ENCODE measurements around the gene NOTCH3.
A peak's percentile ranks its signal among the peaks of the same experiment; 100 is the strongest.

The NOTCH3 gene

GRCh38 chr19:15159251-15159650 lies 41.5 kb downstream of the NOTCH3 start:
- DNase-seq (ENCODE audit: low read depth), result no peak

GRCh38 chr19:15156391-15156790 lies 44.4 kb downstream of the NOTCH3 start:
- no peak for DNase-seq (ENCODE audit: low read depth)

- DNase-seq (ENCODE audit: low read depth), result no peak
Observed at GRCh38 chr19:15155296-15155695, 45.5 kb downstream of the NOTCH3 start.

DNA sequence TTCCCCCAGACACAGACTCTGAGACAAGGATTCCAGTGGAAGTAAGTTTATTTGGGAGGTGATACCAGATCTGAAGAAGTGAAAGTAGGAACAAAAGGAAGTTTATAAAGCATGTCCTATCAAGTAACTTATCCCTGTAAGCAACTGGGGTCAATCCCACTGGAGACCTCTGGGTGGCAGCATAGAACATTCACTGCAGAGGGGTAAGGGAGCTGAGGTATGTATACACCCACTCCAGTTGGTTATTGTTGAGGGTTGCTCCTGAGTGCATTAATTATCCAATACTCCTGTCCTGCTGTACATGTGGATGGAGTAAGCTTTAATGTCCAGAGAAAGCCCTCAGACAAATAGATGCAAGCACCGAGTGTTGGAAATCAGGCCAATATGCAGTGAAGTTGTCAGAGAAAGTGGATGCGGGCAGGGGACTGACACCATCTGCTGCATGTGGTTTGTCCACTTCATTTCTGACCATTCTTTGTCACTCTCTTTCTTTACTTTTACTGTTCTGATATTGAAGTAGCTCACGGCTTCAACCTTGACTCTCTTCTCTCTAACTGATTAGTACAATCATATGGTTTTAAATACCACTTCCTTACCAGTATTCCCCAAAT lies 46.7 kb downstream of the NOTCH3 start:
- peak; percentile 9 for DNase-seq (ENCODE audit: low read depth)

DNA sequence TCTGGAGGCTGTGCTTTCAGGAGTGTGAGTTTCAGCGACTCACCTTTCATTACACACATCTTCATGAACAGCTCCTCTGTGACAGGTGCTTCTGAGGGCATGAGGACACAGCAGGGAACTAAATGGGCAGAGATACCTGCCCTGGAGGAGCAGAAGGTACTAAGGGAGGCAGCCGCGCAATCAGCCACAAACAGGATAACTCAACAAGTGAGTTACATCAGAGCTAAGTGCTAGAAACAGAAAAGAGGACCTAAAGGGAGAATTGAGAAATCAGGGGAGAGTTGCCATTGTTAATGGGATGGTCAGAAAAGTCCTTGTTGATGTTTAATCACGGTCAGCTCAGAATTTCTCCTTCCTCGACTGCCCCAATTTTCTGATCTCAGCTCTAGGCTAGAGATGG lies 51.1 kb downstream of the NOTCH3 start:
- no peak for DNase-seq (ENCODE audit: low read depth)

- DNase-seq (ENCODE audit: low read depth), result no peak
Observed at GRCh38 chr19:15147090-15147489, 53.7 kb downstream of the NOTCH3 start.

DNA sequence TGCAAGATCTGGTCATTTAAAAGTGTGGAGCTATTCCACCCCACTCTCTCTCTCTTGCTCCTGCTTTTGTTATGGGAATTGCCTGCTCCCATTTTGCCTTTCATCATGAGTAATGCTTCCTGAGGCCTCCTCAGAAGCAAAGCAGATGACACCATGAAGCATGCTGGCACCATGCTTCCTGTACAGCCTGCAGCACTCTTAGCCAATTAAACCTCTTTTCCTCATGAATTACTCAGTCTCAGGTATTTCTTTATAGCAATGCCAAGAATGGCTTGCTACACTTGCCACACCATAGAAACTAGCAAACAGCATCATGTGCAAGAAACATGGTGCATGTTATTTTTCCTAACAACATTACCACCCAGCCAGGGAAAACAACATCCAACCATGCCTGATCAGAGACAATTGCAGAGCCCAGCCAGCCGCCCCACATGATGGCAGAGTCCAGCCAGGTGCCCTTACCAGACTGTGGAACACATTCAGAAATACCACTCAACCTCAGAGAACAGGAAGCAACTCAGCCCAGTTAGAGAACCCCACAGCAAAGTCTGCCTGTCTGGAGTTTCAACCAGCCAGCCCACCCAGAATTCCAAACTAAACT lies 56.6 kb downstream of the NOTCH3 start:
- no peak for DNase-seq (ENCODE audit: low read depth)

GRCh38 chr19:15142313-15142712 lies 58.5 kb downstream of the NOTCH3 start:
- DNase-seq (ENCODE audit: low read depth), result no peak

- DNase-seq (ENCODE audit: low read depth), result no peak
Observed at GRCh38 chr19:15141143-15141542, 59.7 kb downstream of the NOTCH3 start.

DNA sequence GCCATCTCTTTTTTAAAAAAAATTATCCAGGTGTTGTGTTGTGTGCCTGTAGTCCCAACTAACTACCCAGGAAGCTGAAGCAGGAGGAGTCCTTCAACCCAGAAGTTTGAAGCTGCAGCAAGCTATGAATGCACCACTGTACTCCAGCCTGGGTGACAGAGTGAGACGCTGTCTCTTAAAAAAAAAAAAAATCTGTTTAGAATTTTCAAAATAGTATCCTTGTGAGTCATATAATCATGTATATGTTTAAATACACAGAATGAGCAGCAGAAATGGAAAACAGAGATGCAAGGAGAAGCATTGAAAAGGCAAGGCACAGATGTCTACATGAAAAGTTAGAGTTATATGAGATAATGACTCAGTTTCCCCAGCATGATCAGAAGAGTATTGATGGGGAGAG lies 62.4 kb downstream of the NOTCH3 start:
- DNase-seq (ENCODE audit: low read depth), result no peak

- DNase-seq (ENCODE audit: low read depth), result no peak
Observed at GRCh38 chr19:15137777-15138176, 63.0 kb downstream of the NOTCH3 start.

- no peak for DNase-seq (ENCODE audit: low read depth)
Observed at GRCh38 chr19:15136234-15136954, 64.4 kb downstream of the NOTCH3 start.

- DNase-seq (ENCODE audit: low read depth), result peak; percentile 60
Observed at GRCh38 chr19:15129856-15130585, 70.8 kb downstream of the NOTCH3 start.

DNA sequence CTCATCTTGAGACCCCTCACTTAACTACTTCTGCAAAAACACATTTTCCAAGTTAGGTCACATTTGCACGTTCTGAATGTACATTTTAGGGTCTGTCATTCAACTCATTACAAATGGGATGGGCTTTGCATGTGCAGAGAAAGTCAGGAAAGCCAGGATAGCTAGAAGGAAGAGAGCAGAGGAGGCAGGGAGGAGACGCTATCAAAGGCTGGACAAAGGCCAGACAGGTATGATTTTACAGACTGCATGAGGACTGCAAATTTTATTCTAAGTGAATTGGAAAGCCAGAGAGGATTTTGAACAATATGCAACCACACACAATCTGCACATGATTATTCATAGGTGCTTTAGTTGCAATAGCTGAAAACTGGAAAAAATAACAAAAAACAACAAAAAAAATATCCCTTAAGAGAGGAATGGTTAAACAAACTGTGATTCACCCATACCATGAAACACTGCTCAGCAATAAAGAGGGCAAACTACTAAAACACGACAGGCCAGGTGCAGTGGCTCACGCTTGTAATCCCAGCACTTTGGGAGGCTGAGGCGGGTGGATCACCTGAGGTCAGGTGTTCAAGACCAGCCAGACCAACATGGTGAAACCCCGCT lies 72.5 kb downstream of the NOTCH3 start:
- DNase-seq (ENCODE audit: low read depth), result no peak

GRCh38 chr19:15126131-15126910 lies 74.5 kb downstream of the NOTCH3 start:
- no peak for DNase-seq (ENCODE audit: low read depth)

GRCh38 chr19:15125232-15126067 lies 75.3 kb downstream of the NOTCH3 start:
- peak; percentile 94 for DNase-seq (ENCODE audit: low read depth)

DNA sequence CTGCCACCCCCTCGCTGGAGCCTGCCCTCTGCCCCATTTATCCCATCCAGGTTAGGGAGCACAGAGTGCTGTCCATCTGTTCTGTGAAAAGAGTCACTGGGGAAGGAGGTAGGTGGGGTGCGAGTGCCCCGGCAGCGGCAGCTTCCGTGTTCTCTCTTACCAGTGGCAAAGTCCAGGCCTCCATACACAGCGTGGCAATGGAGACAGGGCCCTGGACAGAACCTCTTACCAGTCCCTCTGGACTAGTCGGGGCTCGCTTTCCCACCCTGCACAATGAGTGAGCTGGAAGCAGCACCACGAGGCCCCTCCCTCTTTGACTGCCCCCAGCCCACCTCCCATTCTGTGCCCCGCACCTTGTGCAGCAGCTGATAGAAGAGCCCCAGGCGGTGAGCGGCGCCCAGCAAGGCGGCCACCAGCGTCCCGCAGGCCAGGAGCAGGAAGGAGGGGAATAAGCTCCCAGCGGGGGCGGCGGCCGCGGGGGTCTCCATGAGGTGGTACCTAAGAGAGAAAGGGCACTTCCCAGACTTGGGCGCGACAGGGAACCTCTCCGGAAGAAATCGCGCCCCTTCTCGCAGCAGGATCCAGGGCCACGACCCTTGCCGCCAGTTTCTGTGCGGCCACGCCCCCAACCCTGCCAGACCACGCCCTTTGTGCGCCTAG lies 76.1 kb downstream of the NOTCH3 start:
- DNase-seq (ENCODE audit: low read depth), result no peak

DNA sequence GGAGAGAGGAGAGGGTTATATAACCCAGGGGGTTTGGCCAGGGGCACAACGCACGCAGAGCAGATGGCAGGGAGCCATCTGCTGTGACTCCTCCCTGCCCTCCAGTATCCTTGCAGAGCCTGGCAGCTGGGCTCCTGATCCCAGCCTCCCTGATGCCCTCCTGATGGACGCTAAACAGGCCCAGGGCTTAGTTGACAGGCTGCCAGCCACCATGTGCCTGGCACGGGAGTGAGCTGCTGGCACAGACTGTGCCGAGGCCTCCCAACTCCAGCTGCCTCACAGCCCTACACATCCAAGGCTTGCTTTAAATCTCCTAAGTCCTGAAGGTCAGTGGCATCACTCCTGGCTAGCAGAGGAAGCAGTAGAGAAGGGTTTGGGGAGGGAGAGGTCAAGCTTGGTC lies 76.9 kb downstream of the NOTCH3 start:
- DNase-seq (ENCODE audit: low read depth), result no peak

- DNase-seq (ENCODE audit: low read depth), result no peak
Observed at GRCh38 chr19:15123031-15123890, 77.5 kb downstream of the NOTCH3 start.
